HG03575 (cell line): ENCODE results near the gene PRR7.

Source experiments
- ATAC-seq: cut with Tn5 transposase; IDR thresholded peaks from one replicate; pipeline ENCODE4 v1.9.1; 2021; ENCODE audit not compliant: unreplicated experiment, insufficient number of reproducible peaks, low FRiP score; ENCODE audit errors: extremely low read depth

The PRR7 gene

DNA sequence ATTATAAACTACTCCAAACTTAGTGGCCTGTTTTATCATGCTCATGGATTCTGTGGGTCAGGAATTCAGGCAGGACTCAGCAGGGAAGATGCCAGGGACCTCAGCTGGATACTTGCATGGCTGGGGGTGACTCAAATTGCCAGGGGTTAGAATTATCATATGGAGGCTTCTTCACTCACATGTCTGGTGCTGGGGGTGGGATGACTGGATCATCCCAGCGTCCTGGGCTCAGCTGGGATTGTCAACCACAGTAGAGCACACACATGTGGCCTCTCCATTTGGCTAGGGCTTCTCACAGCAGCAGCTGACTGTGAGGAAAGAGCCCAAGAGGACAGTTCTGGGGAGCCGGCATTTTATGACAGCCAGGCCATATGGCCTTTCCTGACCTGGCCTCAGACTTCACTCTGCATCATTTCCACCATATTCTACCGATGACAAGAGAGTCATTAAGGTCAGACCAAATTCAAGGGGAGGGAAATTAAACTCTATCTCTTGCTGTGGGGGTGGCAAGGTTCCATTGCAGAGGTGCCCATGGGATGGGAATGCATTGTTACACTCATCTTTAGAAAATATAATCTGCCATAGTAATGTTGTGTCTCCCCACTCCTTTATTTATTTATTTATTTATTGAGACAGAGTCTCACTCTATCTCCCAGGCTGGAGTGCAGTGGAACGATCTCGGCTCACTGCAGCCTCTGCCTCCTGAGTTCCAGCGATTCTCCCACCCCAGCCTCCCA, 25.4 kb upstream of the PRR7 start:
- ATAC-seq = no peak

DNA sequence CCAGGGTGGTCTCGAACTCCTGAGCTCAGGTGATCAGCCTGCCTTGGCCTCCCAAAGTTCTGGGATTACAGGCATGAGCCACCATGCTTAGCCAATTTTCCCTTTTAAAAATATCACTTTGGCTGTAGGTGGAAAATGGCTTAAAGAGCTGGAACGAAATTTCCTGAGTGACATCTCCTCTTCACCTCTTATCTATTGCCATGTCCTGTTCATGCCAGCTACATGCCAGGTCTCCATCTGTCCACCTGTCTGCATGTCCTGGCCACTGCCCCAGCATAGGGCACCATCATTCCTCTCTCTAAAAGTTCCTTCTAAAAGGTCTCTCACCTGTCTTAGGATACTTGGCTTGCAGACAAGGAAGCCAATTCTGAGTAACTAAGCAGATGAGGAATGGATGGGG, 22.9 kb upstream of the PRR7 start:
- no peak for ATAC-seq

DNA sequence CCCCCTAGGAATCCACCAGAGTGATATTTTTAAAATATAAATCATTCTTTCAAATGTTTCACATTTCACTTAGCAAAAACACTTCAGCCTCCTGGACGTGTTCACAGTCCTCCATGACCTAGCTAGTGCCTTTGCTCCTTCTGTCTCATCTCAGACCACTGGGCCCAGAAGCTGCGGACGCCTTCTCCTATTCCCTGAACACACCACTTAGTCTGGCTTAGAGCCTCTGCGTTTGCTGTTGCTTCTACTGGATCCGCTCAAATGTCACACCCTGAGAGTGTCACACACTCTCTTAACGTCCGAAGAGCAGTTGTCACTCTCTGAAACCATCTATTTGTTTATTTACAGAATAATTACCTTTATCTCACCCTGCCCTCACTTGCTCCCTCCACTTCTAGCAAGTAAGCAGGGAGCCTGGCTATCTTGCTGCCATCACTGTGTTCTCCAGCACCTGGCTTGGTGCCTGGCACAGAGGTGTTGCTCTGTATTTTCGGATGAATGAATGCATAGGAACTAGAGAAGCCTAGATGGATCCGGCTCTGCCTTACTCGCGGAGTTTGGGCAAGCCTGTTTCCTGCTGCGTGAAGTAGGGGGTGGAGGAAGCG, 21.3 kb upstream of the PRR7 start:
- ATAC-seq = no peak

DNA sequence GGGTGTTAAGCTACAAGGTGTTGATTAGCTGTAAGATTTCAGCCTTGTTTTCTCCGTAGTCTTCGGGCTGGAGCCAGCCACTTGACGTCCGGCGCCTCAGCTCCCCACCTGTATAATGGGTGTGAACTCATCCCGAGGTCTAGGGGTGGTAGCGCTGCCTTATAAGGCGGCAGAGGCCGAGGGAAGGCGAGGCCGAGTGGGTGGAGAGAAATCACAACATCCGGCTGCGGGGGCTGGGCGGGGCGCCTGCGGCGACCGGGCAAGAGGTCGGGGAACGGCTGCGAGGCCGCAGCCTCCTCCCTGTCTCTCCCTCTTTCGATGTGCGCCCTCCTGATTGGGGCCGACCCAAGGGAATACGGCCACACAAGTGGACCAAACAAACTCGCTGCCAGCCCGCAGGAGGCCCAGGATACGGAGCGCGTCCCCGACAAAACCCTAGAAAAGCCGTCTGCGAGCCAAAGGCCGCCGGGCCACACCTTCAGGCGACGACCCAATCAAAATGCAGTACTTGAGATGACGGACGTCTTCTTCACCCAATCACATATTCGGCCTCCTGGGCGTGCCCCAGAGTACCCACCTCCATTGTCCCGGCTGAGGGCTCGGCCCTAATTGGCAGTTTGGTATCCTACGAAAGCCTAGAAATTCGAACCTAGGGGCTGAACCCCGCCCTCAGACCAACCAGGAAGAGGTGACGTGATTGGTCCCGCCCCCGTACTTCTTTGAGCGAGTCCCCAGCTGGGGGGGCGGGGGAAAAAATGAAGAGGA, 20.6 kb upstream of the PRR7 start:
- ATAC-seq = peak; percentile 63

DNA sequence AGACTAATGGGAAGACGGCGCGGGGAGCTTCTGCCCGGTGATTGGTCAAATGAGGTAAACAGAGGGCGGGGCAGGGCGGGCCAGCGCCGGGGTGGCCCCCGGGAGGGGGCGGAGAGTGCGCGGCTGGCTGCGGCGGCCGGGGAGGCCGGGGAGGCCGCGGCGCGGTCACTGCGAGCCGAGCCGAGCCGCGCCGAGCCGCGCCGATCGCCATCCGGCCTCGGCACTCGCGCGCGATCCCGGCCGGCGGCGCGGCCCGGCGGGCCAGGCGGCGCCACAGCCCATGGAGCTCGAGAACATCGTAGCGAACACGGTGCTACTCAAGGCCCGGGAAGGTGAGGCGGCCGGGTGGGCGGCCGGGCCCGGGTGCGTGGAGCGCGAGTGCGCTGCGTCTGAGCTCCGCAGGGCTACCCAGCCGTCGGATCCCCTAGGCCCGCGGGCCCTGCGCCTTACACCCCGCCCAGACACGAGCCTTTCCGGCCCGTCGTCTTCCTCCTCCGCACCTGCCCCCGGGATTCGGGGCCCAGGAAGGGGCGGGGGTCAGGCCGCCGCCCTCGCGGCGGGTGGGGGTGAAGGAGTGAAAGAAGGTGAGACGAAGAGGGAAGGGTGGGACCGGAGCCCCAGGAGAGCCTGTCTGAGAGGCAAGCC, 19.9 kb upstream of the PRR7 start, which contains the start of gene GRK6:
GRK6 (plus strand) TSS at position 111 of the 645 bp plus-strand sequence; CDS start at position 281, 170 bp downstream.
- ATAC-seq = no peak

DNA sequence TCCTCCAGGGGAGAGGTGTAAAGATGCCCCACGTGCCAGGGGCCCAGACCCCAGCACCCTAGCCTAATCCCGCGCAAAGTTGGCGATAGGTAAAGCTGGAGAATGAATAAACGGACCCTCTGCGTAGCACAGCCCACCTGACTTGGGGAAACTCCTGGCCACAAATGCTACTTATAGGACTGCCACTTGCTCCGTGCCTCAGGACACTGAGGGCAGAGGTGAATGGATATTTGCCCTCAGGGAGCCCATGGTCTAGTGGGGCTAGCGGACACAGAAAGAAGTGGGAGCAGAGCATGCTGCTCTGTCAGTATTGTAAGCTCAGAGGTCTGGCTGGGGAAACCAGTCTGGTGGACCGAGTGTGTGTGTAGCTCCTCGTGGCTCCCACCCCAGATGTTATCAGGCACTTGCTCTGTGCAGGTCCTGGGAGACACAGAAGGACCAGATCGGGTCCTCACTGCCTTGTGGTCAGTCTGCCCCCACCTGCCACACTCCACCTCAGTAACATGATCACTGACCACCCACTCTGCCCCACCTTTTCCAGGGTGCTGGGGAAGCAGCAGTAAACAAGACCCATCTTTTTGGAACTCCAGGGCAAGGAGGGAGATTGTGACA, 19.3 kb upstream of the PRR7 start:
- no peak for ATAC-seq

DNA sequence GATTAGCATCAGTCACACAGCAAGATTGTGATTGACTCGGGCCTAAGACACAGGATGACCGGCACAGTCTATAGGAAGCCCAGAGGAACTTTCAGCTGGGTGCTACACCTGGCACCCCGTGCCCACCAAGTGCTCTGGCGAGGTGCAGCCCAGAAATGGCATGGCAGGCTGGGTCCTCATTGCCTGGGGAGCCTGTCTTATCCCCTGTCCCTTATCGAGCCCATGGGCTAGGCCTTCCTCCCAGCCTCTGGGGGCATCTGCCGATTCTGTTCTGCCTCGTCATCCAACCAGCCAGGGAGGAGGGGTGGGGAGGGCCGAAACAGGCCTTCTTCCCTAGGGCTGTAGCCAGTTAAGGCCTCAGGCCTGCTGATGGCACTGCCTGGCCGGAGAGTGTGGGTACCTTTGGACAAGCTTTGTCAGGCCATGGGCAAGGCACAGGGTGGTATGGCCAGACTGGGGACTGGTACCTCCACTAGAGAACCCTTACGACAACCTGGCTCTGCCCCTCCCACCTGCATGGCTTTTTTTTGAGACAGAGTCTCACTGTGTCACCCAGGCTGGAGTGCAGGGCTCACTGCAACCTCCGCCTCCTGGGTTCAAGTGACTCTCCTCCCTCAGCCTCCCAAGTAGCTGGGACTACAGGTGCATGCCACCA, 18.6 kb upstream of the PRR7 start:
- no peak for ATAC-seq

DNA sequence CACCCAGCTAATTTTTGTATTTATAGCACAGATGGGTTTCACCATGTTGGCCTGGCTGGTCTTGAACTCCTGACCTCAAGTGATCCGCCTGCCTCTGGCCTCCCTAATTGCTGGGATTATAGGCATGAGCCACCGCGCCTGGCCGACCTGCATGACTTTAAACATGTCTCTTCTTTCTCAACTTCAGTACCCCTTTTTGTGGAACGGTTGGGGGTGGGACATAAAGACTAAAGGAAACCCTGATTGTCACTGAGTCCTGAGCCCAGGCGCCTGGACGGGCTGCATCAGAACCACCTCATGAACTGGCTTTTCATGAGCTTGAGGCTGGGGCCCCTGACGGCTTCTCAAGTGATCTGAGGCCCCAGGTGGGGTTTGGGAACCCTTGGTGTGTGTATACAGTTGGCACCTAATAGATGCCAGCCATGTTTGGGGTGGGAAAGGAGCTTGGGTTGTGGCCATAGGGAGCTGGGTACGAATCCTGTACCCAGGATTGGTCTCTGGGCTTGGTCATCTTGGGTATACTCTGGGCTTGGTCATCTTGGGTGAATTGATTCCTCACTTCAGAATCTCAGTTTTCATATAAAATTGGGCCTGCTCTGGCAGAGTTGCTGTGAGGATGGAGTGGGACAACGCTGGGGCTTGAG, 17.9 kb upstream of the PRR7 start:
- ATAC-seq = no peak

DNA sequence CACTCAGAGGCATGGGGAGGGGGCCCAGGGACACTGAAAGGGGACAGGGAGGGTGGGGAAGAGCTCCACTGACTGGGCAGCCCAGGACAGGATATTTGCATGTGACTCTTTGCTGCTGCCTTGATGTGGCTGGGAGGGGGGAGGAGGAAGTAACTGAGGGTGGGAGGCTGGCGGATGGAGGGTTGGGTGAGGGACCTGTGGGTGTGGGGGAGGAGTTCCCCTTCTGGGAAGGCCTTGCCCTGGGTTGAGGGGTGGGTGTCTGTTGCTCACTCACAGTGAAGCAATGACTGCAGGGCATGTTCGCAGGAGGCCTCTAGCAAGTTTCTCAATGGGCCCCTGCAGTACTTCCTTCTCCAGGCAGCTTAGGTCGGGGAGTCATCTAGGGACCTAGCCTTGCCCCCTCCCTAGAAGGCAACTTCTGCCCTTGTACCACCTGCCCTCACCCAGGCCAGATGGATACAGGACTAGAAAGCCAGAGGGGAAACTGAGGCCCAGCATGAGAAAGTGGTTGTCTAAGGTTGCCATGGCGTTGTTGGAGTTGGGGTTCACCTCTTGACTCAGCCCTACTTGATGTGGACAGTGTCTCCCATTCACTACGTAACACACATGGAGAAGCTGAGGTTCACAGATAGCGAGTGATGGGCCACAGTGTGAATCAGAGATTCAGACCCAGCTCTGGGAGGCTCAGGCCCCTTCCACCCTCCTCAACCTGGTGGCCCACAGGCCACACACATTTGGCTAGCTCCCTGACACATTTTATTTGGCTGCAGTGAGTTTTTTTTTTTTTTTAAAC, 17.2 kb upstream of the PRR7 start:
- ATAC-seq = no peak

DNA sequence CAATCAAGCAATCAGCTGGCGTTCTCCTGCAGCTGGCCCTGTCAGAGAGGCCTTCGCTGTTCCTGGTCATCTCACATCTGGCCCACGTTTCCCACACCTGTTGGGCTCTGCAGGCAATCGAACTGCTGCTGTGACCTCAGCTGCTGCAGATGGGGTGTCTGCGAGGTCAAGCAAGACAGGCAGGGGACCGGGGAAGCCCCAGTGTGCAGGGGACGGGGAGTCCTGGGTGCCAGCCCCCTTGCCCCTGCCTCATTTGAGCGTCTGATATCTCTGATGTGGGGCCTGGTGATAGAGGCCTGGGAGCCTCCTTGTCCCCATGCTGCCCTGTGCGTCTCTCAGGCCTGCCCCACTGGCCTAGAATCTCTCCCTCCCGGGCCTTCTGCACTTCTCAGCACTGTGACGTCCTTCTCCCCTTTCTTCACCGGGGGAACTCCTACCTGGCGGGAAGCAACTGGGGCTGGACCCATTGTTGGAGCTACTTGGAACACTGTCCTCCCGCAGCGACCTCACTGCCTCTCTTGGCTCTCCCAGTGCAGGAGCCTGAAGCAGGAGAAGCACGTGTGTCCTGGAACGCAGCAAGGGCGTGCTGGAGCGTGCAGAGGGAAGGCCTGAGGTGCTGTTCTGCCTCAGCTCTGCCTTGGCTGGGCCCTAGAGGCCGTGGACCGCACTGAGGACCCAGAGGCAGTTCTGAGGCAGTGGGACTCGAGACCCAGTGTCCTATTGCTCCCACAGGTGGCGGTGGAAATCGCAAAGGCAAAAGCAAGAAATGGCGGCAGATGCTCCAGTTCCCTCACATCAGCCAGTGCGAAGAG, 16.3 kb upstream of the PRR7 start:
- no peak for ATAC-seq

DNA sequence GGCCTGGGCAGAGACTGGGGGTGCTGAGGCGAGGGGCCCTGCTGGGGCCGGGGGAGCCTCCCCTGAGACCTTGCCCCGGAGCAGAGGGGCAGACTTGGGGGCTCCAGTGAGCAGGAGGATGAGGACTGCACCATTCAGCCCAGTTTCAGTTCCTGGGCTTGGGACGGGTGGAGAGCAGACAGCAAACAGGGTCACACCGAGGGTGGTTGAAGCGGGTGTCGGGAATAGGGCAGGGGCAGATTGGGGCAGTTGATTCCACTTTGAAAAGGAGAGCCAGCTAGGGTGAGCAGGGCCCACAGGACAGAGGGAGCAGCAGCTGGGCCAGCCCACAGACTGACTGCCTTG, 15.7 kb upstream of the PRR7 start:
- ATAC-seq = no peak

DNA sequence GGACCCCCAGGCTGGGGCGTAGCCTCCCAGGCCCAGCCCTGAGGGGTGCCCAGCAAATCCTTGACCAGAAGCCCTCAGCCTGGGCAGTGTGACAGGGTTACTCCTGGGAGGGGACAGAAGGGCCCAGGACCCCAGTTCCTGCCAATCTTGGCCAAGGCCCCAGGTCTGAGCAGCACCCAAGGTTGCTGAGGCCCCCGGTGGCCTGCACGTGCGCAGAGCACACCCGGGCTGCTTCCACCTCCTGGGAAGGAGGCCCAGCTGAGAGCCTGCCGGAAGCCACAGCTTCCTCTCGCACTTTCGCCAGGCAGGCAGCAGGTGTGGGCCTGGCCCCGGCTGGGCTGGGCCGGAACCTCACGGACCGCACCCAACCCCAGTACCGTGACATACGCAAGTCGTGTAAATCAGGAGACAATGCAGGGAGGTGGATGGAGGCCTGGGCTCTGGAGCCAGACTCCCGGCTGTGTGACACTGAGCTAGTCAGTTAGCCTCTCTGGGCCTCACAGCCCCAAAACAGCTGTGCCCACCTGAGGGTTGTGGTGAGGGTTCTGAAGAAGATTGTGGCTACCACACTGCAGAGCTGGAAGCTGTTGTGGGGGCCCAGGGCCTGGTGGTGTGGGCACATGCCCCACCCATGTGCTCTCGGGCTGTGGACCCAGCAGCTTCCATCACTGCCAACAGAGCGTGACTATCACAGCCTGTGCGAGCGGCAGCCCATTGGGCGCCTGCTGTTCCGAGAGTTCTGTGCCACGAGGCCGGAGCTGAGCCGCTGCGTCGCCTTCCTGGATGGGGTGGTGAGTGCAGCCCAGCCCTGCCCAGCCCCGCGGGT, 15.1 kb upstream of the PRR7 start:
- ATAC-seq = peak; percentile 28

DNA sequence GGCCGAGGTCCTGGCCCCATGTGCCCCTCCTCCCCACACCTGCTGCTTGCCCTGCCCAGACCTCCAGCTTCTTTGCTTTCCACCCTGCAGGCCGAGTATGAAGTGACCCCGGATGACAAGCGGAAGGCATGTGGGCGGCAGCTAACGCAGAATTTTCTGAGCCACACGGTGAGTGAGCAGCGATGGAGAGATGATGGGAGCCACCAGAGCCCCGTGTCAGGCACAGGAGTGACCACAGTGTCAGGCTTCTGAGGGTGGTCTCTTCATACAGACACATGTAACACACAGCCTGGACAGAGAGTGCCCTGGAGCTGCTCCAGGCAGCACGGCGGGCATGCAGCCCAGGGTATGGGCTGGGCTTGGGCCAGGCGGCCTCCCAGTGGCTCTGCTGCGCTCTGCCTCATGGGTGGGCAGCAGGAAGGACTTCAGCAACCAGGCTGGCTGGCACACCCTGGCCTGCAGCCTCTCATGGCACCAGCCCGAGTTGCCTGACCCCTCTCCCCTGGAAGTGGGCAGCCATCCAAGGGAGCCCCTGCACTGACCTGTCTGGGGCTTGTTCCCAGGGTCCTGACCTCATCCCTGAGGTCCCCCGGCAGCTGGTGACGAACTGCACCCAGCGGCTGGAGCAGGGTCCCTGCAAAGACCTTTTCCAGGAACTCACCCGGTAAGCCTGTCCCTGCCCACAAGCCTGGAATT, 14.3 kb upstream of the PRR7 start:
- no peak for ATAC-seq

DNA sequence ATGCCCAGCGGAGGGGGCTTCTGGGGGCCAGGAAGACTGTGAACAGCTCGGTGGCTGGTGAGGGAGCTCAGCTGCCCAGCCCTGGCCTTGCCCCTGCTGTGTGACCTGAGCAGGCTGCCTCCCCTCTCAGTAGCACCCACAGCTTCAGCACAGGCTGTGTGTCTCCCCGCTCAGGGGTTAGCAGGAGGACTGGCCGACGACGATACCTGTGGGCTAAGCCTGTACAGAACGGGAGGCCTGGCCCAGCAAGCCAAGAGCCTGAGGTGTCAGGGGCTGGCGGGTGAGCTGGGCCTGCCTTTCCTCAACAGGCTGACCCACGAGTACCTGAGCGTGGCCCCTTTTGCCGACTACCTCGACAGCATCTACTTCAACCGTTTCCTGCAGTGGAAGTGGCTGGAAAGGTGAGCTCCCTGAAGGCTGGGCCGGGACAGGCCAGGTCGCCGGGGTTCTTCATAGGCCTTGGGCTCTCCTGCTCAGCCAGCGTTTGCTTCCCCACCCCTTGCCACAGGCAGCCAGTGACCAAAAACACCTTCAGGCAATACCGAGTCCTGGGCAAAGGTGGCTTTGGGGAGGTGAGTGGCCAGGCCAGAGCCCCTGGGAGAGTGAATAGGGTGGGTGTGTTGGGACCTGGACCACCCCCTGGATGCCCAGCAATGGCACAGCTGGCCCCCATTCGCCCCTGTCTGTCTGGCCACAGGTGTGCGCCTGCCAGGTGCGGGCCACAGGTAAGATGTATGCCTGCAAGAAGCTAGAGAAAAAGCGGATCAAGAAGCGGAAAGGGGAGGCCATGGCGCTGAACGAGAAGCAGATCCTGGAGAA, 13.6 kb upstream of the PRR7 start:
- no peak for ATAC-seq
